MCF 10A (cell line): ENCODE results near the gene ACSS3. TPM values are rescaled to one million over a fixed set of nuclear protein-coding genes. Genes with fewer than 3 reads are reported as not detected.

ENCODE experiments used
- BruUV-seq: library from RNA; stranded (reverse); fragments of 400-500 nt; replicated peaks from 2 replicates; lab custom pipeline; 2021; lab: Mats Ljungman, UMichigan
- CTCF ChIA-PET: fragments of 300-600 bp; sonication (Branson Sonifier 250); formaldehyde crosslinking; extraction: SDS; loops from one replicate; lab custom pipeline; 2021; ENCODE audit warnings: antibody characterized with exemption, inconsistent platforms; lab: Yijun Ruan, JAX
- POLR2A ChIA-PET: fragments of 300-600, 350-650 bp; sonication (Branson Sonifier 250); formaldehyde crosslinking; extraction: SDS; loops from one replicate; lab custom pipeline; 2020; ENCODE audit warnings: antibody characterized with exemption, inconsistent platforms; lab: Yijun Ruan, JAX
- DNase-seq: peaks from one replicate; pipeline ENCODE4 v3.0.0-alpha.2; 2018; ENCODE audit not compliant: unreplicated experiment
- H3K27ac Mint-ChIP-seq: one replicate; pipeline ENCODE4 v1.8.0; 2022; ENCODE audit warnings: mild to moderate bottlenecking, low read depth, mixed read lengths; ENCODE audit not compliant: unreplicated experiment
- H3K27me3 Mint-ChIP-seq: one replicate; pipeline ENCODE4 v1.8.0; 2022; ENCODE audit warnings: mixed read lengths; ENCODE audit not compliant: insufficient read depth, unreplicated experiment
- H3K36me3 Mint-ChIP-seq: one replicate; pipeline ENCODE4 v1.8.0; 2022; ENCODE audit warnings: mild to moderate bottlenecking, moderate library complexity, mixed read lengths; ENCODE audit not compliant: insufficient read depth, unreplicated experiment
- H3K4me1 Mint-ChIP-seq: one replicate; pipeline ENCODE4 v1.8.0; 2022; ENCODE audit warnings: mixed read lengths; ENCODE audit not compliant: insufficient read depth, unreplicated experiment
- H3K4me3 Mint-ChIP-seq: one replicate; pipeline ENCODE4 v1.8.0; 2022; ENCODE audit warnings: mild to moderate bottlenecking, moderate library complexity, mixed read lengths; ENCODE audit not compliant: unreplicated experiment
- H3K9me3 Mint-ChIP-seq: one replicate; pipeline ENCODE4 v1.8.0; 2022; ENCODE audit warnings: mixed read lengths; ENCODE audit not compliant: unreplicated experiment
- CTCF ChIP-seq: fragments of 200-600 bp; IDR thresholded peaks from one replicate; pipeline ENCODE4 v1.8.0; 2022; ENCODE audit warnings: antibody characterized with exemption, mild to moderate bottlenecking; ENCODE audit not compliant: unreplicated experiment
- intact Hi-C: fragments of 100-400 bp; cut with micrococcal nuclease; formaldehyde crosslinking; loops from 2 replicates; pipeline ENCODE4 v1.14.1; 2022
- total RNA-seq: library from RNA; stranded (reverse); gene quantifications from 2 replicates; pipeline ENCODE4 v1.2.3, GENCODE V29; 2022

ACSS3 gene
- total RNA-seq, 1 experiment from 2014 or later: not detected

DNA sequence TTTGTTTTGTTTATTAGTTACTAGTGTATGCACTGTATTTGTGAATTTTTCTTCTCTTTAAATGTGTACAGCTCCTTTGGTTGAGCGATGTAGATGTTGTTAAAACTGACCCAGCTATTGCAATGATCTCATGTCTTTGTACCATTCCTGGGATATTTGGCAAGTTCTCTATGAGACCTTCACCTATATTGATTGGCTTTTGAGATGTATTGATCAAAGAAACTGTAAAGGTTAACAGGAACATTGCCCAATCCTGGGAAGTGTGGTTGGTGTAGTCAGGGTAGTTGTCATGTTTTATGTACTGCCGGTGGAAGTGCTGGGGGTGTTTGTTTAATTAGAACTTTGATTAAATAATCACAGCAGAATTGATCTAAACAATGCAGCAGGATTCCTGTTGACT is 43.1 kb downstream of the ACSS3 start:
- CTCF ChIA-PET: interaction anchor here (0.6 to 0.7 kb wide), 2 partner anchors 10 to 1386 kb away, joined by 3 read pairs; no protein-coding TSS in a partner anchor
- BruUV-seq: no TSS peak
- Mint-ChIP-seq H3K4me1 (no peaks in the 10 kb centered on the region), H3K36me3 (peaks cover 6% of the 10 kb centered on the region), H3K9me3 (no peaks in the 10 kb centered on the region), H3K4me3 (no peak overlapping the region), H3K27ac (no peak overlapping the region), H3K27me3 (peaks cover 13% of the 10 kb centered on the region)
- intact Hi-C loops: no loop called here
- POLR2A ChIA-PET: no interaction called here
- TF ChIP-seq CTCF: no peak
- DNase-seq: no peak

GRCh38 chr12:81123611-81124010 is 45.7 kb downstream of the ACSS3 start:
- no peak for TF ChIP-seq CTCF
- H3K9me3 Mint-ChIP-seq: no peaks in the 10 kb centered on the region
- H3K27ac Mint-ChIP-seq: no peak overlapping the region
- no peak overlapping the region for H3K4me3 Mint-ChIP-seq
- intact Hi-C loops: no loop called here
- H3K36me3 Mint-ChIP-seq: no peaks in the 10 kb centered on the region
- no peaks in the 10 kb centered on the region for H3K4me1 Mint-ChIP-seq
- ChIA-PET CTCF (no interaction called here), POLR2A (no interaction called here)
- no peak for DNase-seq
- BruUV-seq: no TSS peak
- H3K27me3 Mint-ChIP-seq: peaks cover 11% of the 10 kb centered on the region

- no TSS peak for BruUV-seq
- Mint-ChIP-seq H3K27me3 (no peaks in the 10 kb centered on the region), H3K4me3 (no peak overlapping the region), H3K27ac (no peak overlapping the region), H3K9me3 (no peaks in the 10 kb centered on the region), H3K36me3 (no peaks in the 10 kb centered on the region), H3K4me1 (no peaks in the 10 kb centered on the region)
- ChIA-PET POLR2A (no interaction called here), CTCF (no interaction called here)
- intact Hi-C loops: no loop called here
- DNase-seq: no peak
- no peak for TF ChIP-seq CTCF
Measured at GRCh38 chr12:81125691-81126090, 47.8 kb downstream of the ACSS3 start.

DNA sequence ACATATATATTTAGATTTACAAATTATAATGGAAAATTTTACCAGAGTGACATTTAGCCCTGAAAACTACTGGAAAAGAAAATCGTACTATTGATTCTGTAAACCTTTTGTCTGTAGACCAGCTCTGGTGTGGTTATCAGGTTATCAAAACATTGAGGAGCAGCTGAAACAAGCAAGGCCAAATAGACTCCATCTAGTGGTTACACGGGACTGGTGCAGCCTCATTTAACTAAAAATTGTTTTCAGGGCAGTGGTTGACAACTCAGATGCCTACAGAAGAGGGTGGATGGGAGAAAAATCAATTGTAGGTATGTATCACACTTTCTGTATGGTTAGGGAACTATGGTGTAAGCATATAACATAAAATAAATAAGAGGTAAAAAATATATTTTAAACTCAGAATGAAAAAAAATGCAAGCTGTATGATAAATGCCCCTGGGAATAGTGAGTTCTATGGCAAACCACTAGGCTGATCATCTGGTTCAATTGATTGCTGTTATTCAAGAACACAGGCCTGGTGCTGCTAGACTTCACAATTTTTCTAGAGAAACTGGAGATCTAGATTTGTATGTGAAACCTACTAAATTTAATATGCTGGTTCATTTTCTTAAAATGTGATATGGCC is 51.2 kb downstream of the ACSS3 start:
- H3K27ac Mint-ChIP-seq: no peak overlapping the region
- no peak overlapping the region for H3K4me3 Mint-ChIP-seq
- peak; percentile 56 for DNase-seq
- no TSS peak for BruUV-seq
- TF ChIP-seq CTCF: peak; percentile 68
- no peaks in the 10 kb centered on the region for H3K9me3 Mint-ChIP-seq
- H3K36me3 Mint-ChIP-seq: no peaks in the 10 kb centered on the region
- ChIA-PET CTCF (interaction anchor here (0.6 to 2.2 kb wide), 11 partner anchors 9 to 979 kb away, joined by 3 to 12 read pairs (median 4); partner anchors contain the start of gene ACSS3), POLR2A (no interaction called here)
- intact Hi-C loops: loop anchor here (1.0 to 2.0 kb wide), 2 partner anchors 292 to 717 kb away; no protein-coding TSS in a partner anchor
- no peaks in the 10 kb centered on the region for H3K27me3 Mint-ChIP-seq
- no peaks in the 10 kb centered on the region for H3K4me1 Mint-ChIP-seq
